HL-60/S4 treated with retinoic acid at 250 ng/mL for 4 days and 3 days (cell line): ENCODE data around the gene GPR89B.
"Not testable (repeated sequence)": the region's sequence is repeated elsewhere in the genome, so short reads cannot be mapped to it uniquely, and the experiment has no call there.

Experiments
- in situ Hi-C: fragments of 300-500 bp; cut with MboI; formaldehyde crosslinking; loops from 2 replicates; pipeline ENCODE4 v1.7.0; 2022; ENCODE audit warnings: low sequenced_read_pairs

Gene GPR89B

DNA sequence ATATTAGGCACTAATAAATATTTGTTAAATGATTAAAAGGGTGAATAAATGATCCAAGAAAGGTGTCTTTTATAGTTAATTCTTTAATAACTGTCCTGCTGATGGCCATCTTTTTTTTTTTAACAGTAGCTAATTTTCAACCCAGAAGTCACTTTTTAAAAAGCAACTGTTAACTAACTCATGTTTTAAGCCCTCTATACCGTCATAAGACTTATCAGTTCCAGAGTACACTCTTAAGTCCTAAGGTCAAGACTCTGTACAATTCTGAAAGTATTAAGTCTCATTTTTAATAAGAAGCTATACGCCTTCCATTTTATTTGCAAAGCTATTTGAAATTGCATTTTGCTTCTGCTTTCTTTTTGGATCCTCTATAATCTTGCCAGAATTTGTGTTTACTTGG is 2.9 kb downstream of the GPR89B start:
- in situ Hi-C loops = not testable (repeated sequence)

DNA sequence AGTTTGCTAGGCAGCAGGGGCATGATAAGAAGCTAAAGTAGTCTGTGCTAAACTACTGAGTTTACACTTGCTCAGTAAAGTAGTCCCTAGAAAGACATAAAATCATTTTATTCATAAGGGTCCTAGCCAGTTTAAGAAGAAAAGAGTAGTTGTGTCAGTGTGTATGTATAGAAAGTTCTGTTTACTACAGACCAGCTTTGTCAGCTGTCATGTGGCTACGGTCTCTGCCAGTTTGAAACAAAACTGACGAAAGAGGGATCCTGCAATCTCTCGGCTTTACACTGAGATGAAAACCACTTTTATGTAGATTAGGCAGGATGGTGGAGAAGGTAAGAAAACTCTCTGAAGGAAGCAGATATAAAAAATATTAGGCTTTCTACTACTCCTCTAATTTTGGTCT is 7.1 kb downstream of the GPR89B start:
- in situ Hi-C loops = not testable (repeated sequence)

DNA sequence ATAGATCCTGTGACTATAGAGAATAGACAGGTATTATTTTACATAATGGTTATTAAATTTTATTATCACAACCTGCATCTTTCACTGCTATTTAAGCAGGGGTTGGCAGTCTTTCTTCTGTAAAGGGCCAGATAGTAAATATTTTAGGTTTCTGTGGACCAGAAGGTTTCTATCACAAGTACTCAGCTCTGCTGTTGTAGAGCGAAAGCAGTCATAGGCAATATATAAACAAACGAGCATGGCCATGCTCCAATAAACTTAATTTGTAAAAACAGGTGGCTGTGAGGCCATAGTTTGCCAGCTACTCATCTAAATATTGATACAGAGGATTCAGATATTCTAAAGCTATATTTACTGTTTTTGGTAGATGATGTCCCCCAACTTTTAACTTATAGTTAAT is 12.2 kb downstream of the GPR89B start:
- in situ Hi-C loops = not testable (repeated sequence)

DNA sequence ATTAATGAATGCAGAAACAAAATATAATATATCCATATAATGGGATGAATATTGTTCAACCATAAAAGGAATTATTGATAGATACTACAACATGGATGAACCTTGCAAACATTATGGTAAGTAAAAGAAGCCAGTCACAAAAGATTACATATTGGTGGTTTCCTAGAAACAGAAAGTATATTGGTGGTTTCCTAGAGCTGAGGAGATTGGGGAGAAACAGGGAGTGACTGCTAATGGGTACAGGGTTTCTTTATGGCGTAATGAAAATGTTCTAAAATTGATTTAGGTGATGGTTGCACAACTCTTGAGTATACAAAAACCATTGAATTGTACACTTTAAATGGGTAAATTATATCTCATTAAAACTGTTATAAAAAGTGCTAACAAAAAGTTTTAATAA is 14.3 kb downstream of the GPR89B start:
- in situ Hi-C loops = not testable (repeated sequence)

GRCh38 chr1:147949517-147949916 is 21.3 kb downstream of the GPR89B start:
- in situ Hi-C loops = not testable (repeated sequence)

DNA sequence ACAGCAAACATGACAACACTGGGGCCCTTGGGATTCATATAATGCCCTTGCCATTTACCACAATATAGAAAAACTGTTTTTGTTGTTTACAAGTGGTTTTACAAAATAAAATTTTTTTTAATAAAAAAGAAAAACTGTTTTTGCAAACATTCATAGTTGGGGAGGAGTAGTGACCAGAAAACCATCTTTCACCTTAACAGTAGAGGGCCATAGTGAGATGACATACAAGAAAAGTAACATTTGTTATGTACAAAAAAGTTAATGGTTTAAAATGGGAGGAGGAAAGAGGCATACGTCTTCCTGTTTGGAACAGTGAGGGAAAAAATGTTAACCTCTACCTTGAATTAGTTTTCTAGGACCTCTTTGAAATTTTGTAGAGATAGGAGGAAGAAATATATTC is 30.7 kb downstream of the GPR89B start:
- in situ Hi-C loops = not testable (repeated sequence)

DNA sequence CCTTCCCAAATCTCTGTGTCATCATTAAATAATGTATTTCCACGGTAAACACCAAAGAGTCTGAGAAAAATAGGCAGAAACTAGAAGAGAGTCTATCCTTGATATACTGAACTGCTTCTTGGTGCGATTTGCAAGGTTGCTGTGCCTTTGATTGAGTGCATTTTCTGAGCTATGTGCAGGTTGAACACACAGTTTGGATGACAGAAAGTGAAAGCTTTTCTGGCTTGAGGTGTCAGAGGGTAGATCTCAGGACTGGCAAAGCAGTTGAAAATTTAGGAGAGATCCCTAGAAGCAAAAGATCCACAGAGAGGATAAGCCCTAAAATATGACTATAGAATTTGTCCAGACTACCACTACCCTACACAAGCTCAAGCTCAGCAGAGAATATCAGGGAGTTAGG is 31.5 kb downstream of the GPR89B start:
- in situ Hi-C loops = not testable (repeated sequence)

DNA sequence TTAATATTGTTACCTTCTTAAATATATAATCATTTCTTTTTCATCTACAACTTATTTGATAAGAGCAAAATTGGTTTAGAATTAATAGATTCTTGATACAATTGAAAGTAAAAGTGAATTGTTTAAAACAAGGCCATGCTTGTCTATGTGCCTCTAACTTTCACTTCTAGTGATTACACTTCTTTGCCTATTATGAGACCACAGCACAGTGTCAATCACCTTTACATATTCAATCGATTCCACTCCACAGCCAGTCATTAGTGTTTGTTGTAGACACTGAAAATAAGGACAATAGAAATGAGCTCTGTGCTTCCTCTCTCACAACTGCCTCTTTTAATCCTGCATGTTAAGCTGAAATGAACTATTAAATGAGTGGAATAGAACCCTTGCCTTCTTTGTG is 36.4 kb downstream of the GPR89B start:
- in situ Hi-C loops = not testable (repeated sequence)

DNA sequence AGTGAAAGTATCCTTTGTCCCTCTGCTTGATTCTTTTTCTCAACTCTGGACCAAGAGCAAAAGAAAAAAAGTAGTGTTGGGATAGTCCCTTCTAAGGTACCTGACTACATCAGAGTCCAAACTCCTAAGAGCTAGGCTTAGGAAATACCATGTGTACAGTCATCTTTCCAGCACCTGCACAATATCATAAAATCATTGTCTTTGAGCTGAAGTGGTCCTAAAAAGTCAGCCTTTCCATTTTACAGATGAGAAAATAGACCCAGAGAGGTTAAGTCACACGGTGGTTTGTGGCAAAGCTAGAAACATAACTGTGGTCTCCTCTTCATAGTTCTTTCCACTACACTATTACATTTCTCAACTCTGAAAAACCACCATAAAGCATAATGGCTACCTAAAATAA is 38.4 kb downstream of the GPR89B start:
- in situ Hi-C loops = not testable (repeated sequence)

- in situ Hi-C loops = not testable (repeated sequence)
Observed at GRCh38 chr1:147978896-147979651, 50.9 kb downstream of the GPR89B start.

DNA sequence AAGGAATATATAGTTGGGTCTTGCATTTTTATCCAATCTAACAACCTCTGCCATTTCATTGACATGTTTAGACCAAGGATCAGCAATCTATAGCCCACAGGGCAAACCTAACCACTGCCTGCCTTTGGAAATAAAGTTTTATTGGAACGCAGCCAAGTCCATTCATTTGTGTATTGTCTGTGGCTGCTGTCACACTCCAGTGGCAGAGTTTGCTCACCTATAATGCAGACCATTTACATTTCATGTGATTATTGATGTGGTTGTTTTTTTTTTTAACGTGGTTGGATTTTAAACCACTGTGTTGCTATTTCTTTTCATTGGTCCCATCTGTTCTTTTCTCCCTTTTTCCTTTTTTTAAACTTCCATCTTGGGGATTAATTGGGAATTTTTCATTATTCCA is 57.2 kb downstream of the GPR89B start:
- in situ Hi-C loops = not testable (repeated sequence)

GRCh38 chr1:147987893-147988292 is 59.7 kb downstream of the GPR89B start:
- in situ Hi-C loops = not testable (repeated sequence)

DNA sequence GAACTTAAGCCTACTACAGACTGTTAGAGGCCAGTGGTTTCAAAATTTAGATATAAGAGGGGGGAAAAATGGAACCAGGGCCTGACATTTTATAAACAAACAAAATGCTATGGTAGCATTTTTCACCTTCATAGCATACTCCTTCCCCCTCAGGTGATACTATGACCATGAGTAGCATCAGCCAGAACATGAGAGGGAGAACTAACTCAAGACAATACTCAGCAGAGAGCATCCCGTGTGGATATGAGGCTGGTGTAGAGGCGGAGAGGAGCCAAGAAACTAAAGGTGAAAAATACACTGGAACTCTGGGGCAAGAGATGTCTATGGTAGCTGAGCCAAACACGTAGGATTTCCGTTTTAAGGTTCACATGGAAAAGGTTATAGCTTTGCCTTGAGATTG is 64.7 kb downstream of the GPR89B start:
- in situ Hi-C loops = not testable (repeated sequence)

GRCh38 chr1:147993400-147993799 is 65.2 kb downstream of the GPR89B start:
- in situ Hi-C loops = not testable (repeated sequence)

GRCh38 chr1:147993825-147994615 is 65.8 kb downstream of the GPR89B start:
- in situ Hi-C loops = not testable (repeated sequence)

GRCh38 chr1:147996088-147996487 is 67.9 kb downstream of the GPR89B start:
- in situ Hi-C loops = not testable (repeated sequence)

DNA sequence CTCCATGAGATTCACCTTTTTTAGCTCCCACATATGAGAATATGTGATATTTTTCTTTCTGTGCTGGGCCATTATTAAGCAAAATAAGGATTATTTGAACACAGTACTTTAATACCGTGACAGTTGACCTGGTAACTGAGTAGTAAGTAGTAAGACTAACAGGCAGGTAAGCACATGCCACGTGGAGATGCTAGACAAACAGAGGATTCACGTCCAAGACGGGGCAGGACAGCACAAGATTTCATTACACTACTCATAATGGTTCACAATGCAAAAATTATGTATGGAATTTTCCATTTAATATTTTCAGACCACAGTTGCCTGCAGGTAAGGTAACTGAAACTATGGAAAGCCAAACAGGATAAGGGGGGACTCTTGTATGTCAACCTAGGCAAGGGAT is 79.5 kb downstream of the GPR89B start:
- in situ Hi-C loops = not testable (repeated sequence)

DNA sequence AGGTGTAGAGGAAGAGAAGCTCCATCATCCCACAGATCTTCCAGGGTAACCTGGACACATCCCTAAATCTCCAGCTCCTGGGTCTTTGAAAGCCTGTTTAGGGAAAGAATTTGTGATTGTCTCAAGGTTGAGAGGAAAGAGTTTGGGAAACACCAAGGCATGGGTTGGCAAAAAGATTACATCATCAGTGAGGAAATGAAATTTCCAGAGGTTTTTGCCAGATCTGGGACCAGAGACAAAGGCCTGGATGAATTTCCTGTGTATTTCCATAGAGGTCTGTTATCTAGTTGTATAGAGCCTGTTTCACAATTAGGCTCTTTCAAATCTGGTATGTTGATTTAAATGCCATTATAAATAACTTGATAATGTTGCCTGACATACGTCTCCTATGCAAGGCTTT is 82.3 kb downstream of the GPR89B start:
- in situ Hi-C loops = no loop called here

DNA sequence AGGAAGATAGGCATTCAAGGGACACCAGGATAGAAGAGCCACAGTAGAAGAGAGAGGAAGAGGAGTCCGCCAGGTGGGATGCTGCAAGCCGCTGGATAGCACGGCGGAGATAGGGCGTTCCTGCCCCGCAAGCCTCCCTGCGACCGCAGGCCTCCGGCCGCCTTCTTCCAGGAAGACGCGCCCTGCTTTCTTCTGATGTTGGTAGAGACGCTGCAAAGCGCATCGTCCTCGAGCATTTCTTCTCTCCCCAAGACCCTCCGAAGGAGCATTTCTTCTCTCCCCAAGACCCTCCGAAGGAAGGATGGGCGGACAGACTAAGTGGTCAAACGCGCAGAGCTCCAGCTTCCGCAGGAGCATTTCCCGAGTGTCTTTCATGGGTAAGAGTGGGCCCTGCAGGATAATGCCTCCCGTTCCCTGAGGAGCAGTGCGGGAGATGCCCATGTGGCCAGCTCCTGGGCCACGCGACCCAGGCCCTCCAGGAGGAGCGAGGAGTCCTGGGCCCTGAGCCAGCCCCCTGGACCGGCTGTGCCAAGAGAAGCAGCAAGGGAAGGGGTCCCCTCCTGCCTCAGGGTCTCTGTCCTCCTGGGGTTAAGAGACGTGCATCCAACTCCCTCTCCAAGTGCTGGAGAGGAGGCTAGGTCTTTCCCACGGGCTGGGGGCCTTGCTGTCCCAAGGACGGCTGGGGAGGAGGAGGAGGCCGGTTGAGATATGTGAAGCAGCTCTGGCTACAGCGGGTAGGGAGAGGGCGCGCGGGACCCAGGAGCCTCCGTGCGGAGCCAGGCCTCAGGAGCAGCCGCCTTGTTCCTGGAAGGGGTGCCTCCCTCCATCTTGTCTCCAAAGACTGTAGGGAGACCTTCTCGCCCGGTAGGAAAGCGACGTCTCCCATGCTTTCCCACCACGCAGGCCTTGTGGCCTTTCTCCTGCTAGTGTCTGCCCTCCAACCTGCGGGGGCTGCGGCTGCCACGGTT is 85.2 kb downstream of the GPR89B start:
- in situ Hi-C loops = not testable (repeated sequence)

- in situ Hi-C loops = not testable (repeated sequence)
Observed at GRCh38 chr1:148014289-148015200, 86.3 kb downstream of the GPR89B start.
